Embryonic facial prominence (tissue), 1 donor: ENCODE data around the gene CLHC1.
"Not testable (repeated sequence)": the region's sequence is repeated elsewhere in the genome, so short reads cannot be mapped to it uniquely, and the experiment has no call there.

ENCODE experiments used
- DNase-seq: peaks from one replicate; pipeline ENCODE4 v3.0.0-alpha.2; 2016; ENCODE audit errors: extremely low spot score

Gene CLHC1

GRCh38 chr2:55153584-55154299 lies 78.4 kb downstream of the CLHC1 start:
- no peak for DNase-seq

- no peak for DNase-seq
Observed at GRCh38 chr2:55152475-55153412, 79.3 kb downstream of the CLHC1 start.

- no peak for DNase-seq
Observed at GRCh38 chr2:55151733-55152433, 80.2 kb downstream of the CLHC1 start.

- DNase-seq, result no peak
Observed at GRCh38 chr2:55150834-55151233, 81.3 kb downstream of the CLHC1 start.

- no peak for DNase-seq
Observed at GRCh38 chr2:55148269-55148668, 83.8 kb downstream of the CLHC1 start.

- no peak for DNase-seq
Observed at GRCh38 chr2:55147531-55147930, 84.6 kb downstream of the CLHC1 start.

- no peak for DNase-seq
Observed at GRCh38 chr2:55147041-55147440, 85.1 kb downstream of the CLHC1 start.

- DNase-seq, result no peak
Observed at GRCh38 chr2:55146263-55146662, 85.8 kb downstream of the CLHC1 start.

- no peak for DNase-seq
Observed at GRCh38 chr2:55144922-55145820, 86.9 kb downstream of the CLHC1 start.

GRCh38 chr2:55143706-55144105 lies 88.4 kb downstream of the CLHC1 start:
- not testable (repeated sequence) for DNase-seq

- no peak for DNase-seq
Observed at GRCh38 chr2:55142518-55142917, 89.6 kb downstream of the CLHC1 start.

GRCh38 chr2:55141572-55142413 lies 90.3 kb downstream of the CLHC1 start:
- DNase-seq, result no peak

- no peak for DNase-seq
Observed at GRCh38 chr2:55140316-55141219, 91.5 kb downstream of the CLHC1 start.

- no peak for DNase-seq
Observed at GRCh38 chr2:55139305-55139704, 92.8 kb downstream of the CLHC1 start.

- no peak for DNase-seq
Observed at GRCh38 chr2:55138882-55139229, 93.2 kb downstream of the CLHC1 start.

- no peak for DNase-seq
Observed at GRCh38 chr2:55138014-55138881, 93.8 kb downstream of the CLHC1 start.

- DNase-seq, result no peak
Observed at GRCh38 chr2:55137024-55137958, 94.8 kb downstream of the CLHC1 start.
